Psoas muscle (tissue), 8 donors: Measurements from ENCODE around the gene TXNDC11. TPM values are rescaled to one million over a fixed set of nuclear protein-coding genes. Genes with fewer than 3 reads are reported as not detected.

Experiments
- ATAC-seq, 4 donors: fragments of 200-7000 bp; cut with Tn5 transposase; one replicate each; pipeline ENCODE4 v1.9.1; 2020; ENCODE audit warnings: moderate library complexity in 3 of 4, mild to moderate bottlenecking in 2 of 4
- DNase-seq, 2 donors: peaks; one replicate each; pipeline ENCODE4 v3.0.0-alpha.2; 2020
- H3K27ac ChIP-seq: fragments of 200-600 bp; one replicate; pipeline ENCODE4 v1.8.0; 2022
- H3K27me3 ChIP-seq, 3 donors: fragments of 200-600 bp in 1 of 3; one replicate each; pipeline versions ENCODE4 v1.6.1 to v1.8.0; 2013 to 2022; ENCODE audit warnings: low read length in 2 of 3, mild to moderate bottlenecking in 2 of 3, moderate library complexity in 1 of 3; ENCODE audit not compliant: insufficient read depth in 3 of 3
- H3K36me3 ChIP-seq, 2 donors: fragments of 200-600 bp in 1 of 2; one replicate each; pipeline versions ENCODE4 v1.6.1 to v1.8.0; 2013 to 2022; ENCODE audit warnings: low read depth in 1 of 2, mild to moderate bottlenecking in 1 of 2, moderate library complexity in 1 of 2; ENCODE audit not compliant: insufficient read depth in 1 of 2
- H3K4me1 ChIP-seq: fragments of 200-600 bp; one replicate; pipeline ENCODE4 v1.8.0; 2022
- H3K4me3 ChIP-seq: fragments of 200-600 bp; one replicate; pipeline ENCODE4 v1.8.0; 2022; ENCODE audit warnings: mild to moderate bottlenecking
- H3K9me3 ChIP-seq: fragments of 200-600 bp; one replicate; pipeline ENCODE4 v1.8.0; 2022
- CTCF ChIP-seq: fragments of 200-600 bp; IDR thresholded peaks from one replicate; pipeline ENCODE4 v1.8.0; 2022; ENCODE audit warnings: antibody characterized with exemption
- WGBS, 3 donors: extraction: QIAGEN DNeasy Blood & Tissue Kit; methylation state at CpG; one replicate each; pipeline versions ENCODE4 v1.1.6 to v1.1.7; 2013; 5-methylcytosine and 5-hydroxymethylcytosine counted together
- intact Hi-C, 2 donors: fragments of 100-400 bp; cut with DNase I; formaldehyde crosslinking; loops; one replicate each; pipeline versions ENCODE4 v1.11.0 to v1.14.2; 2022
- polyA plus RNA-seq, 3 donors: library from polyadenylated mRNA; stranded (reverse); fragments of 200-250 nt; gene quantifications; one replicate each; pipeline ENCODE4 v1.2.3, GENCODE V29; 2013
- total RNA-seq, 4 donors: library from RNA; stranded (reverse); fragmentation: NEBNext Ultra II Directional in 2 of 4; extraction: Animal tissue kit (Norgen Biotek cat#: 25700) in 2 of 4; gene quantifications; one replicate each; pipeline versions ENCODE4 v1.2.1 to v1.2.4, GENCODE V29; 2021 to 2023
- donor health status: healthy with polysubstance abuse.
- donor health status: DM: no; HTN: no; CAD: no; lungs with moderate emphysema.
- donor health status: Bipolar disorder and iron deficiency.
- donor health status: healthy.
- donor health status: DM: yes; HTN: yes; CAD: no.
- donor health status: DM: no; HTN: no; CAD: no.
- donor health status: DM: no; HTN: no; CAD: no.
- donor health status: DM: yes; HTN: yes; CAD: no.

Gene TXNDC11
- total and polyA plus RNA-seq, 7 donors, result 21.3 to 49.1 (median 37.2) TPM

GRCh38 chr16:11779074-11779473, 36.4 kb upstream of the TXNDC11 start:
- intact Hi-C loops, result no loop called here
- peaks cover 32% of the 10 kb centered on the region for H3K4me1 ChIP-seq
- H3K27ac ChIP-seq, result no peak overlapping the region
- no peak for ATAC-seq
- H3K4me3 ChIP-seq, result no peak overlapping the region
- no peaks in the 10 kb centered on the region for H3K9me3 ChIP-seq
- TF ChIP-seq CTCF, result no peak
- no peaks in the 10 kb centered on the region for H3K27me3 ChIP-seq
- DNase-seq, result no peak
- WGBS, 3 donors, result 95 to 97% (median 96%) methylated on average over 7 of the region's 7 CpGs
- peaks cover 3 to 72% of the 10 kb centered on the region in 2 donors for H3K36me3 ChIP-seq

- Histone ChIP-seq H3K4me1 (no peaks in the 10 kb centered on the region), H3K27me3 (no peaks in the 10 kb centered on the region), H3K9me3 (no peaks in the 10 kb centered on the region), H3K4me3 (no peak overlapping the region), H3K27ac (no peak overlapping the region), H3K36me3 (peaks cover 7 to 100% of the 10 kb centered on the region in 2 donors)
- intact Hi-C loops, result loop anchor here in 1 of 2 donors (5.0 kb wide), 1 partner anchor 108 kb away; no protein-coding TSS in a partner anchor
- DNase-seq (no peak), ATAC-seq (no peak)
- WGBS, 3 donors, result 85 to 90% (median 89%) methylated on average over 3 of the region's 3 CpGs
- no peak for TF ChIP-seq CTCF
Measured at GRCh38 chr16:11774065-11774626, 31.5 kb upstream of the TXNDC11 start.

- peaks cover 14 to 100% of the 10 kb centered on the region in 2 donors for H3K36me3 ChIP-seq
- ATAC-seq, result no peak
- intact Hi-C loops, result loop anchor here (5.0 to 10.0 kb wide), 2 partner anchors 76 to 113 kb away; no protein-coding TSS in a partner anchor
- no peak overlapping the region for H3K4me3 ChIP-seq
- no peak for TF ChIP-seq CTCF
- no peak for DNase-seq
- H3K27ac ChIP-seq, result no peak overlapping the region
- no peaks in the 10 kb centered on the region for H3K9me3 ChIP-seq
- 83 to 89% (median 86%) methylated on average over 7 of the region's 7 CpGs for WGBS, 3 donors
- H3K4me1 ChIP-seq, result no peaks in the 10 kb centered on the region
- H3K27me3 ChIP-seq, result no peaks in the 10 kb centered on the region
Measured at GRCh38 chr16:11768849-11769248, 26.2 kb upstream of the TXNDC11 start.

GRCh38 chr16:11762431-11762830, 19.8 kb upstream of the TXNDC11 start:
- 90 to 93% (median 92%) methylated on average over 4 of the region's 4 CpGs for WGBS, 3 donors

More at GRCh38 chr16:11762431-11762830, 19.8 kb upstream of the TXNDC11 start:
- no peak for DNase-seq
- Histone ChIP-seq H3K36me3 (peaks cover 17 to 100% of the 10 kb centered on the region in 2 donors), H3K4me1 (no peaks in the 10 kb centered on the region), H3K4me3 (no peak overlapping the region), H3K27me3 (no peaks in the 10 kb centered on the region), H3K27ac (no peak overlapping the region), H3K9me3 (no peaks in the 10 kb centered on the region)
- no peak for ATAC-seq
- no peak for TF ChIP-seq CTCF
- intact Hi-C loops, result loop anchor here in 1 of 2 donors (10.0 kb wide), 1 partner anchor 82 kb away; no protein-coding TSS in a partner anchor
